Gastroesophageal sphincter (tissue), 4 donors: ENCODE data around the gene FAM193B. TPM values are rescaled to one million over a fixed set of nuclear protein-coding genes. Genes with fewer than 3 reads are reported as not detected.
"Not testable (repeated sequence)": the region's sequence is repeated elsewhere in the genome, so short reads cannot be mapped to it uniquely, and the experiment has no call there.

ENCODE experiments used
- ATAC-seq: fragments of 150-250 bp; one replicate; pipeline ENCODE4 v1.9.1; 2016; ENCODE audit warnings: mild to moderate bottlenecking, moderate library complexity
- H3K27ac ChIP-seq, 4 donors: fragments of 200-600 bp; sonication (generic) in 3 of 4; 1 replicate in 3 of 4; 2 replicates in 1 of 4; pipeline ENCODE4 v1.5.1; 2016 to 2019
- H3K27me3 ChIP-seq: fragments of 200-600 bp; sonication (generic); one replicate; pipeline ENCODE4 v1.5.1; 2019
- H3K36me3 ChIP-seq, 2 donors: fragments of 200-600 bp; sonication (generic); one replicate each; pipeline ENCODE4 v1.5.1; 2019; ENCODE audit warnings: control low read depth in 1 of 2
- H3K4me1 ChIP-seq, 3 donors: fragments of 200-600 bp; sonication (generic); 1 replicate in 2 of 3; 2 replicates in 1 of 3; pipeline ENCODE4 v1.5.1; 2016 to 2019; ENCODE audit warnings: control low read depth in 2 of 3
- H3K4me3 ChIP-seq, 2 donors: fragments of 200-600 bp; sonication (generic); one replicate each; pipeline ENCODE4 v1.5.1; 2019; ENCODE audit warnings: mild to moderate bottlenecking in 1 of 2, moderate library complexity in 1 of 2
- H3K9me3 ChIP-seq, 3 donors: fragments of 200-600 bp; sonication (generic); one replicate each; pipeline ENCODE4 v1.5.1; 2017 to 2019; ENCODE audit warnings: control low read depth in 2 of 3
- CTCF ChIP-seq, 4 experiments: fragments of 200-600 bp in 2 of 4; fragments of 450-650 bp in 2 of 4; sonication (generic) in 1 of 4; IDR thresholded peaks; one replicate each; pipeline ENCODE4 v1.5.1; 2017 to 2019; ENCODE audit warnings: antibody characterized with exemption in 4 of 4, mild to moderate bottlenecking in 2 of 4, moderate library complexity in 2 of 4
- EP300 ChIP-seq: sonication (generic); formaldehyde crosslinking; IDR thresholded peaks from one replicate; pipeline ENCODE4 v1.6.1; 2017; ENCODE audit warnings: antibody characterized with exemption, mild to moderate bottlenecking
- POLR2A ChIP-seq, 2 donors: fragments of 450-650 bp; IDR thresholded peaks; one replicate each; pipeline ENCODE4 v1.6.1; 2017; ENCODE audit warnings: antibody characterized with exemption in 2 of 2, mild to moderate bottlenecking in 2 of 2, moderate library complexity in 1 of 2
- POLR2AphosphoS5 ChIP-seq: sonication (generic); formaldehyde crosslinking; IDR thresholded peaks from one replicate; pipeline ENCODE4 v1.6.1; 2017; ENCODE audit warnings: antibody characterized with exemption
- WGBS, 2 donors: methylation state at CpG; one replicate each; pipeline ENCODE4 v1.1.5; 2018; ENCODE audit warnings: low coverage in 1 of 2; 5-methylcytosine and 5-hydroxymethylcytosine counted together
- total RNA-seq, 4 donors: library from RNA; depleted of rRNA; stranded (reverse); fragments of >200 nt; gene quantifications; one replicate each; pipeline ENCODE4 v1.1.0, GENCODE V29; 2016

The FAM193B gene
- total RNA-seq, 4 donors from 2014 or later: 29.7 to 90.3 (median 44.5) TPM

- no peaks in the 10 kb centered on the region for H3K9me3 ChIP-seq
- peaks cover 5 to 98% (median 60%) of the 10 kb centered on the region in 3 donors for H3K4me1 ChIP-seq
- WGBS, 2 donors: 38 to 68% methylated on average over 7 to 15 of the region's 15 CpGs
- no peaks in the 10 kb centered on the region for H3K27me3 ChIP-seq
- ATAC-seq: peak; percentile 23
- H3K27ac ChIP-seq: peak overlapping the region; percentile 96 to 99 (median 99)
- TF ChIP-seq POLR2A (IDR thresholded peaks at IDR 0.05) (peak in 1 of 2 donors; percentile 6), EP300 (no peak), POLR2AphosphoS5 (peak; percentile 44)
- peaks cover 0 to 72% of the 10 kb centered on the region in 2 donors for H3K36me3 ChIP-seq
- H3K4me3 ChIP-seq: no peak overlapping the region
Measured at GRCh38 chr5:177490311-177490991, 63.9 kb downstream of the FAM193B start.

GRCh38 chr5:177489119-177489716, 65.1 kb downstream of the FAM193B start:
- no peak overlapping the region for H3K4me3 ChIP-seq
- peaks cover 1 to 98% (median 57%) of the 10 kb centered on the region in 3 donors for H3K4me1 ChIP-seq
- no CpG with 5 or more reads among the region's 26 CpGs for WGBS, 2 donors
- peaks cover 0 to 85% of the 10 kb centered on the region in 2 donors for H3K36me3 ChIP-seq
- no peak for ATAC-seq
- no peaks in the 10 kb centered on the region for H3K9me3 ChIP-seq
- H3K27me3 ChIP-seq: no peaks in the 10 kb centered on the region
- no peak for TF ChIP-seq POLR2AphosphoS5
- TF ChIP-seq CTCF (IDR thresholded peaks at IDR 0.05): peak in 1 of 4 experiments; percentile 28
- TF ChIP-seq EP300: no peak
- peak in 1 of 2 donors; percentile 5 for TF ChIP-seq POLR2A (IDR thresholded peaks at IDR 0.05)
- H3K27ac ChIP-seq: peak overlapping the region in 3 of 4 donors; percentile 99

GRCh38 chr5:177487975-177488374, 66.4 kb downstream of the FAM193B start:
- Histone ChIP-seq H3K4me3 (no peak overlapping the region), H3K9me3 (no peaks in the 10 kb centered on the region), H3K4me1 (peaks cover 0 to 98% (median 56%) of the 10 kb centered on the region in 3 donors), H3K27ac (peak overlapping the region in 3 of 4 donors; percentile 44 to 99 (median 99)), H3K36me3 (peaks cover 0 to 93% of the 10 kb centered on the region in 2 donors), H3K27me3 (no peaks in the 10 kb centered on the region)
- TF ChIP-seq POLR2AphosphoS5: no peak
- TF ChIP-seq CTCF (IDR thresholded peaks at IDR 0.05): no peak
- no peak for TF ChIP-seq EP300
- TF ChIP-seq POLR2A (IDR thresholded peaks at IDR 0.05): no peak
- ATAC-seq: no peak
- 20 to 57% methylated on average over 1 to 7 of the region's 15 CpGs for WGBS, 2 donors

- TF ChIP-seq POLR2A (IDR thresholded peaks at IDR 0.05) (no peak), EP300 (no peak), POLR2AphosphoS5 (no peak), CTCF (IDR thresholded peaks at IDR 0.05) (no peak)
- Histone ChIP-seq H3K27ac (peak overlapping the region in 3 of 4 donors; percentile 51 to 99 (median 99)), H3K27me3 (no peaks in the 10 kb centered on the region), H3K4me3 (no peak overlapping the region), H3K4me1 (peaks cover 0 to 98% (median 55%) of the 10 kb centered on the region in 3 donors), H3K9me3 (no peaks in the 10 kb centered on the region), H3K36me3 (peaks cover 0 to 93% of the 10 kb centered on the region in 2 donors)
- no peak for ATAC-seq
- WGBS, 2 donors: 66 to 92% methylated on average over 2 to 3 of the region's 8 CpGs
Measured at GRCh38 chr5:177487144-177487543, 67.2 kb downstream of the FAM193B start.

GRCh38 chr5:177486256-177486655, 68.1 kb downstream of the FAM193B start:
- peak overlapping the region in 2 of 4 donors; percentile 37 to 99 for H3K27ac ChIP-seq
- no peak for ATAC-seq
- H3K4me3 ChIP-seq: no peak overlapping the region
- TF ChIP-seq POLR2A (IDR thresholded peaks at IDR 0.05): no peak
- no peak for TF ChIP-seq EP300
- no peak for TF ChIP-seq POLR2AphosphoS5
- no peak for TF ChIP-seq CTCF (IDR thresholded peaks at IDR 0.05)
- H3K4me1 ChIP-seq: peaks cover 0 to 98% (median 48%) of the 10 kb centered on the region in 3 donors
- H3K27me3 ChIP-seq: no peaks in the 10 kb centered on the region
- H3K9me3 ChIP-seq: no peaks in the 10 kb centered on the region
- peaks cover 0 to 92% of the 10 kb centered on the region in 2 donors for H3K36me3 ChIP-seq
- 79 to 86% methylated on average over 3 of the region's 3 CpGs for WGBS, 2 donors

- H3K9me3 ChIP-seq, ATAC-seq, H3K27me3 ChIP-seq, H3K4me3 ChIP-seq: not testable (repeated sequence)
- Histone ChIP-seq H3K4me1 (peaks cover 0 to 98% (median 48%) of the 10 kb centered on the region in 3 donors), H3K27ac (peak overlapping the region in 3 of 4 donors; percentile 60 to 99 (median 91)), H3K36me3 (peaks cover 0 to 87% of the 10 kb centered on the region in 2 donors)
- WGBS, 2 donors: 40 to 80% methylated on average over 1 to 2 of the region's 3 CpGs
Measured at GRCh38 chr5:177485753-177486152, 68.6 kb downstream of the FAM193B start.
